SIG-M5 treated with dmso at 0.1 percent for 504 hours (cell line): ENCODE data around the gene FUCA1.
"Not testable (repeated sequence)": the region's sequence is repeated elsewhere in the genome, so short reads cannot be mapped to it uniquely, and the experiment has no call there.

Experiments used
- DNase-seq: peaks from one replicate; lab custom pipeline; 2025; ENCODE audit not compliant: unreplicated experiment; lab: John Stamatoyannopoulos, UW

FUCA1 gene

DNA sequence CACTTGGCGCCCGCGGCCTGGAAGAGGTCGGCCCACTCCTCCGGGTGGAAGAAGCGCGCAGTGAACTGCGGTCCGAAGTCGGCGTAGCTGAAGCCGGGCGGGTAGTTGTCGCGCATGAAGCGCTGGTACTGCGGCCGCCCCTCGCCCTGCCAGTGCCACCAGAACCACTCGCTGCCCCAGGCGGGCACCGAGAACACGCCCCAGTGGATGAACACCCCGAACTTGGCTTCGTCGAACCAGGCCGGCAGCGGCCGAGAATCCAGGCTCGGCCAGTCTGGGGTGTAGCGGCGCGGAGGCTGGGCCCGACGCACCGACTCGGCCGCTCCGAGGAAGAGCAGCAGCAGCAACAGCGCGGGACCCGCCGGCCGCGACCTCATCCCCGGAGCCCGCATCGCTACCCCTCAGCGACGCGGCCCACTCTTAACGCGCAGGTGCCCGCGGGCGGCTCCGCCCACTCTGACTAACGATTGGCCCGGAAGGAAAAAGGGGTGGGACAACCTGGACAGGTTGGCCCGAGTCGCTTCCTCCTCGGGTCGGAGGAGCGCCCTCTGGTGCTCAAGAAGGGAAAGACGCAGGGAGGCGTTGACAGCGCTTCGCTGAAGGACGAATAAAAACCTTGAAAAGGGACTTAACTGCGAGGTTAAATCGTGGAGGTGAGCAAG, at the start of gene FUCA1:
Gene FUCA1, minus strand, starts transcription at position 396 of the 662 bp plus-strand sequence. Its CDS starts 4 bp downstream, at position 392.
- DNase-seq, result peak; percentile 84

DNA sequence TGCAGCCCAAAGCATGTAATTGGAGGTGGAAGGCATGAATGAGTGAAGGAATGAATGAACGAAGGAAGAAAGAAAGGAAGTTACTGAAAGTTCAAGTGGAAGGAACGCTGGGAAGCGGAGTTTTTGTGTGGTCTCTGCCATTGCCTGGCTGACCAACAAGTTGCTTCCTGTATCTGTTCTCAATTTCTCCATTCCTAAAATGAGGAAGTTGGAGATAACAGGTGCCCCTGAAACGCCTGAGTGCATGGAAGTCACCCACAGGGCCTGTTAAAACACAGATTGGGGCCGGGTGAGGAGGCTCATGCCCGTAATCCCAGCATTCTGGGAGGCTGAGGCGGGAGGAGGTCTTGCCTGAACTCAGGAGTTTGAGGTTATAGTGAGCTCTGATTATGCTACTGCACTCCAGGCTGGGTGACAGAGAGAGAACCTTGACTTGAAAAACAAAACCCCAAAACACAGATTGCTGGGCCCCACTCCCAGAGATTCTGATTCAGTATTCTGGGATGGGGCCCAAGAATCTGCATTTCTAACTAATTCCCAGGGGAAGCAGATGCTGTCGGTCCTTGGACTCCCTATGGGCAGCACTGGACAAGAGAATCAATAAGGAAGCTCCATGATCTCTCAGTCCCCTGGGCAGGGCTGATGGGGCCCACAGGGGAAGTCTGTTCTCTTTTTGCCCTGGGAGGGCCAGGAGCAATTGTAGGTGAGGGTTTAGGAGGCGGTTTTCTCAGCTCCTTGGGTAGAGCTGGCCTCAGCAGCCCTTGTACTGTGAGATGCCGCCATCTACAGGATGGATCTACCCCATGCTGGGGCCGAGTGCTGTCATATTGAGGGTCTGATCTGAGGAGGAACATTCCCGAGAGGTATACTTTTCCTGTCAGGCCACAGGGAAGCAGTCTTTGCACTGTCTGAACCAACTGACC, 48.4 kb upstream of the FUCA1 start:
- peak; percentile 65 for DNase-seq

DNA sequence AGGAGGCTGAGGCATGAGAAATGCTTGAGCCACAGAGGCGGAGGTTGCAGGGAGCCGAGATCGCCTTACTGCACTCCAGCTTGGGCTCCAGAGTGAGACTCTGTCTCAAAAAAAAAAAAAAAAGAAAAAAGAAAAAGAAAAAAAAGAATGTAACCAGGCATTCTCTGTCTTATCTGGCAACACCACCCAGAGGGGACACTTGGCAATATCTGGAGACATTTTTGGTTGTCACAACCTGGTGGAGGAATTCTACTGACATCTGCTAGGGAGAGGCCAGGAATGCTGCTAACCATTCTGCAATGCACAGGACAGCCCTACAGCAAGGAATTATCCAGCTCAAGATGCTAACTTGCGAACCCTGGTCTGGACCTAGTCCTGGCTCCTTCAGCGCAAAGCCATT, 47.4 kb upstream of the FUCA1 start:
- DNase-seq, result no peak

DNA sequence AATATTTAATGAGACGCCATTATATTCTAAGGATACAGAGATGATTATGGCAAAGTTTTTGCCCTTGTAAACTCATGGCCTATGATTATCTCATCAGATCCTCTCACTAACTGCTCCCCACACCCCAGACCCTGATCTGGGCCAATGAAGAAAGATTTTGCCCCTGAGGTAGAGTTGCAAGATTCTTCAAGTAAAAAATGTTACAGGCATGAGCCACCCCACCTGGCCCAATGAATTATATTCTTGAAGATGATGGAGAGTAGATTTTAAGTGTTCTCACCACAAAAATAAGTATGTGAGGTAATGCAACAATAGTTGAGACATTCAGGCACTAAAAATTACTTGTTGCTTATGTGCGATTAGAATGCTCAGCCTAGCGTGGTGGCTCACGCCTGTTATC, 46.8 kb upstream of the FUCA1 start:
- DNase-seq, result no peak

DNA sequence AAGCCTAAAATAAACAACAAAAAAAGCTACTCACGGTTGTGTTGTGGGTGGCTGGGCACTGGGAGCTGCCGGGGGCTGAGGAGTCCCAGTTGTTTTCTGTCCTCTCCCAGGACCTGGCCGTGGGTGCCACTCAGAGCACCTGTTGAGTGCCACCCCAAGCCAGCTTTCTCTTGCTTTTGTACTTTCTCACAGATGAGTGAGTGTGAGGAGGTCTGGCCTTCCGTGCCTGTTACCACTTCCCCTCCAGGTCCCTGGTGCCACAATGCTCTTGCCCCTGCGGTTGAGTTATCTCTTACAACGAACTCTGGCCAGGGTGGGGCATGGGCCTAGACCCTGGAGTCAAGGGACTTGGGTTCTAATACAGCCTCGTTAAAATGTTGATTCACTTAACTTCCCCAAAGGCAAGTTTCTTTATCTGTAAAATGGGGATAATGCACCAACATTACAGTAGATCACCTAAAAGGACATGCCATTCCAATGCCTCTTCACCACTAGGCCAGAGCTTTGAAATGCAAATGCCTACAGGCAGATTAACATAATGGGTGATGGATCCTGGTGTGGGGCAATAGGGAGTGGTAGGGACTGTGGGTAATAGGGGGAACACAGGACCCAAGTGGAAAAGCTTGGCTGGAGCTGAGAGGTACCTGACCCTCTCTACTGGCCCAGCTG, 45.3 kb upstream of the FUCA1 start, which contains the start of gene CNR2:
Gene CNR2, minus strand, starts transcription at position 151 of the 669 bp plus-strand sequence. CDS start 37,745 bp downstream, outside the sequence.
- no peak for DNase-seq

DNA sequence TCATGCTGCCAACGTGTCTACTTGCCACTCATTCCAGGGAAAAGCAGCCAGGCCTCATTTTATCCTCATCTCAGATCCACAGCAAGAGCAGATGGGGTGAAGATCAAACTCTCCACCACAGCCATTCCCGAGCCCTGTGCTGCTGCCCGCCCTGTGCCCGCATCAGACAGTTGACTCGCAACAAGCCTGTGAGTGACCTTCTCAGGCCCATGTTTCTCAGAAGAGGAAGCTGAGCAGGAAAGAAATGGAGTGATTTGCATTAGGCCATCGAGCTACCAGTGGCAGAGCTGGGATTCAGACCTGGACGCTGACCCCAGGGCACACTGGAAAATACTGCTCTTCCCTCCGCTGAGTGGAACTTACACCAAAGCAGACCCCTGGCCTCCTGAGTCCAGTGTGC, 43.8 kb upstream of the FUCA1 start:
- no peak for DNase-seq

DNA sequence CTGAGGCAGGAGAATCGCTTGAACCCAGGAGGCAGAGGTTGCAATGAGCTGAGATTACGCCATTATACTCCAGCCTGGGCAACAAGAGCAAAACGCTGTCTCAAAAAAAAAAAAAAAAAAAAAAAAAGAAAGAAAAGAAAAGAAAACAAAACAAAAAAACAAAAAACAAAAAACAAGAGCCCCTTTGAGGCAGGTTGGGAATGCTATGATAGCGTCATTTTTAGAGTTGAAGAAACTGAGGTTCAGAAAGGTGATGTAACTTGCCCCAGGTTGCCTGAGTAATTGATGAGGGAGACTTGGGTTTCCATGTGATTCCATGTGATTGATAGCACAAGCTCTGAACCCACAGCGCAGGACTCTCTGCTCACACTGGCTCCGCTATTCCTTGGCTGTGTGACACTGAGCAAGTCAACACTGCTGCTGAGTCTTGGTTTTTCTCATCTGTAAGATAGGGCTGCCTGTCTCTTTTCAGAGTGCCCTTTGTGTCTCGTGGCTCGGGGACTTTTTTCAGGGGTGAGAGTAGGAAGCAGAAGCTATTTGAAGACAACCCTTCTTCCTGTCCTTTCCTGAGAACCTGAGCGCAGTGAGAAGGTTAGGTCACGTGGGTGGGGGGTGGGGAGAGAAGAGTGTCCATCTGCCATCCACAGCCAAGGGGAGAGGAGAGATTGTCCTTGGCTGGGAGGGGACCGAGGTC, 42.6 kb upstream of the FUCA1 start:
- no peak for DNase-seq

DNA sequence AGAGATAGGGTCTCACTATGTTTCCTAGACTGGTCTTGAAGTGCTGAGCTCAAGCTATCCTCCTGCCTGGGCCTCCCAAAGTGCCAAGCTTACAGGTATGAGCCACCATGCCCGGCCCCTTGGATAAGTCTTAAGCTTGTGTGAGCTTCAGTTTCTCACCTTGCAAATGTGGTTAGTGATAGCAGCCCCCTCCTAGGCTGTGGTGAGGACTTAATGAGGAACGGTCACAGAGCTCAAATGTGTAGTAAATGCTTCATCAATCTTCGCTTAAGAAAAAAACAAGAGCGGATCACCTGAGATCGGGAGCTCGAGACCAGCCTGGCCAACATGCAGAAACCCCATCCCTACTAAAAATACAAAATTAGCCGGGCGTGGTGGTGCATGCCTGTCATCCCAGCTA, 42.1 kb upstream of the FUCA1 start:
- DNase-seq, result no peak

DNA sequence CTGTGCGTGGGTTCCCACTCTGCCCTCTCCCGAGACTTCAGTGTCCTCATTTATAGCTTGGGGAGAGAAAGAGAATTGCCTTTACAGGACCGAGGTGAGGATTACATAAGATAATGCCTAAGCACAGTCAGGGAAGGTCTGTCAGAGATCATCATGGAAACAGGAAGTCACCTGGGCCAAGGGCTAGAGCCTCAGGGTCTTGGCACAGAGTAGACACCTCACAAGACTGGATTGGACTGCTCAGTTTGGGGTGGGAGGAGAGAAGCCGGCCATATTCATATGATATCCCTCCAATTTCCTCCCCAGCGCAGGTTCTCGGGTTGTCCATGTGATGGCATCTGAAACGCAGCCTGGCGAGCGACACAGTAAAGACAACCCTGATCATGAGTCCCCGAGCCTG, 41.3 kb upstream of the FUCA1 start:
- peak; percentile 45 for DNase-seq

DNA sequence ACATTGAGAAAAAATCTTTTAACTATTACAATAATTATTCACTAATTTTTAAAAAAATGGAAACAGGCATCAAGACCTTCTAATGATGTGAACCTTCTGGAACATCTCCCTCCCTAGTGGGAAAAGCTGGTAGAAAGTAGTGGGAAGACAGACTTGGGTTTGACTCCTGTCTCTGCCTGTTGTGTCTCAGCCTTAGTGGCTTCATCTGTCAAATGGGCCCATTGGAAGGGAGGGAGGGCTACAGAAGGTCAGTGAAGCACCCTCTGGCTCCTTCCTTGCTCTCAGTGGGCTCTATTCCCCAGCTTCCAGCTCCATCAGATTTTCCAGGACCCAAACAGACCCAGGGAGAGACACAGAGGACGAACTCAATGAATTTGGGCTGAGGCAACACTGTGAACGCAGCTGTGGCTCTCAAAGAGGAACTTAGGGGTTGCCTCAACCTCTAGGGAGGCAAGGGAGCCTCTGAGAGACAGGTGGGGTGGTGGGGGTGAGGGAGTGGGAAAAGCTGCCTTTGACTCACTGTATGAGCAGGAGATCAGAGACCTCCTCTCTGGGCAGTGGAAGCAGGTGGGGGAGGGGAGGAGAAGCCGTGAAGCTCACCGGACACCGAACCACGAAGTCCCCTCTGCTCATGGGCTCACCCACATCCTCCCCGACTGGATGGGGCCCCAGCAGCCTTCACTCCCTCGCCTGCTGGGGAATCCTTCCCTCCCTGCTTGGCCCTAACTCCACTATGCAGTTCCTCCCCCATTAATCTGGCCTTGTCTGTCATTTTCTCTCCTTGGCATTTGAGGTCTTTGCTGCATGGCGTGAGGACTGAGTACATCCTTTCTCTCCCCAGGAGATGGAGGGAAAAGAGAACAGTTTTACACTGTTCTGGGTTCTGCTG, 40.6 kb upstream of the FUCA1 start:
- DNase-seq, result peak; percentile 89

DNA sequence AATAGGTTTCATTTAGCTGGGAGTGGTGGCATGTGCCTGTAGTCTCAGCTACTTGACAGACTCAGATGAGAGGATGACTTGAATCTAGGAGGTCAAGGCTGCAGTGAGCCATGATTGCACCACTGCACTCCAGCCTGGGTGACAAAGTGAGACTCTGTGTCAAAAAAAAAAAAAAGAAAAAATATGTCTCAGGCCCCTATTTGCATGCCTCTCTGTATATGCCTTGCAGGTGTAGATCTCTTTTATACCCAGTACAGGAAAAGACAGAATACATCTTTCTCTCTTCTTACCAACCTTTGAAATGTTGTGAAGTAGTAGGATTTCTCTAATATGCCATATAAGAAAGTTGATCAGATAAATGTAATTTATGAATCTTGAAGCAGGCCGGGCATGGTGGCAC, 38.6 kb upstream of the FUCA1 start:
- no peak for DNase-seq

DNA sequence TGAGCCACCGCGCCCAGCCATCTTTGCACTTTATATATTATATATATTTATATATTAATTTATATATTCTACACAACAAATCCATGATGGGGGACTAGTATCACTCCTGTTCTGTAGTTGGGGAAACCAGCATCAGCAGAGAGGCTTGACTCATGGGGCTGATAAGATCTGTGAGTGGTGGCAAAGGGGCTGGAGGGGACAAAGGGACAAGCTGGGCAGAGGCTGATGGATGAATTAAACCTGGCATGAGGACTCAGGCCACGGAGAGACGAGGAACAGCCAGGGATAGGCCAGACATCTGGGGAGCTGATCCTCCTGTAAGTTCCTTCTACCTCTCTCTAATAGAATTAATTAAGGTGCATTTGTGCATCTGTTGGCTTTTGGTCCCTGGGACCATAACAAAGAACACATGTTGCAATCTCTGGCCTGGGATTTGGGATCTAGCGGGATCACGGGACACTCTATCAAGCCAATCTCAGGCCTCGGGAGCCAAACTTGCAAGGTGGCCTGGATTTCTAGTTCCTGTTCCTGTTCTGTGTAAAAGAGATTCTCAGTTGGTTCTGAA, 37.5 kb upstream of the FUCA1 start:
- DNase-seq, result no peak

DNA sequence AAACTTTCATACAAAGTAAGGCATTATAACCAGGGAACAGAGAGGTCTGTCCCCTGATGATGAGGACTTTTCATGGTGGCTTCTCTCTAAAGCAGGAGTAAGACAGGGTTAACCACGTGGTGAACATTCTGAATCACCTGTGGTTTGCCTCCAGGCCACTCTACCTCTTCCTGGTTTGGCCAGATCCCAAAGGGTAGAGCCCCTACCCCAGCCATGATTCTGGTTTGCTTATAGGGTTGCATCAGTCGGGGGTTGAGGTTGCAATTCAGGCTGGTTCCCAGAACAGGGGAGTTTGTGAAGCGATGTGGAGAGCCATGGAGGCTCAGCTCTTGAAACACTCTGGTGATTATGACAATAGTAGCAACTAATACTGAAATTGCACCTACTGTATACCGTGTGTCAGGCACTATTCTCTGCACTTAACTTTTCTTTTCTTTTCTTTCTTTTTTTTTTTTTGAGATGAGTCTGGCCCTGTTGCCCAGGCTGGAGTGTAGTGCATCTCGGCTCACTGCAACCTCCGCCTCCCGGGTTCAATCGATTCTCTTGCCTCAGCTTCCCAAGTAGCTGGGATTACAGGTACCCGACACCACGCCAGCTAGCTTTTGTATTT, 36.8 kb upstream of the FUCA1 start:
- no peak for DNase-seq

DNA sequence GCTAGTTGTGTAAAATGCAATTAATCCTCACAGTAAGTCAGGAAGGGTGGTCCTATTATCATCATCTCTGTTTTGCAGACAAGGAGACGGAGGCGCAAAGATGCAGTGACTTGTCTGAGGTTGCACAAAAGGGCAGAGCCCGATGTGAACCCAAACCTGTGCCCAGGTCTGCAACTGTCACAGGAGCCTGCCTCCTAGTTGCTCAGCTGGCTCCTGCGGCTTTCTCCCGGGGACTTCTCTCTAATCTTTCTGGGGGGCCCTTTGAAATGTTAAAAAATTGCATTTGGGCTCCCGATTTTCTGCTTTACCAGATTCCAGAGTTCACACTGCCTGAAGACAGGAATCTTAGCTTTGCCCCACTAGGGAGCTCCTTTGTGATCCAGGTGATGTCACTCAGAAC, 35.7 kb upstream of the FUCA1 start:
- DNase-seq, result no peak

DNA sequence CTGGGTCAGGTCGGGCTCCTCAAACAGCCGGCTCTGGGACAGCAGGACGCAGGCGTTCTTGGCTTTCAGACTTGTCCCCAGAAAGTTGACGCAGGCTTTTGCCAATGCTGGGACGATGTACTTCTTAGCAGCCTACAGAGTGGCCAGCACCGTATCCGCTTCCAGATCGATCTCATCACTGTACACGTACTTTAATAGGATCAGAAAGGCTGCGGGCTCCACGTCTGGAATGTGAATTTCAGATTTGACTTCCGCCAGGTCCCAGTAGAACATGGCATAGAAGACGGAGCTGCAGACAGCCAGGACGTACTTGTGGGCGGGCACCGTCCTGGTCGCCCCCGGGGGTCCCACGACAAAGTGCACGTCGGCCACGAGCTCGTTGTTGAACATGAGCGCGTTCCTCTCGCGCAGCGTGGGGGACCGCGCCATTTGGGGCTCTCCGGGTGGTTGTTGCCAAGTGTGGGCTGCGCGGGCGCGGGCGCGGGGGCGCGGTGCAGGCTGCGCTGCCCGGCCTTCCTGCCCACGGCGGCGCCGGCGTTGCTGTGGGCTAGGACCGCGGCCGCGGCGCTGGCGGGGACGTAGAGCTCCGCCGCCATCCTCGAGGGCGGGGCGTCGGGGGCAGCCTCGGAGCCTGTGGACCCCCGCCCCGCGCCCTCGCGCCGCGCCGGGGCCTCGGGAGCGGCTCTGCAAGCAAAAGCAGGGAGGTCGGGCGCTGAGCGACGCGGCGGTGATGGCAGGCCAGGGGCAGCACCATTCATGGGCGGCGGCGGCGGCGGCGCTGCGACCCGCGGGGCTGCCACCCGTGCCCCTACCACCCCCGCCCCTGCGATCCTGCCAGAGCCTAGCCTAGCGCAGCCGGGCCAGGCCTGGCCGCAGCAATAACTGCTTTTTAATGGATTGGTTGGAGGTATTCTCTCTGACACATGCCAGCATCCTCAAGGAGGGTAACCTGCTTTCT, 34.5 kb upstream of the FUCA1 start:
- no peak for DNase-seq

DNA sequence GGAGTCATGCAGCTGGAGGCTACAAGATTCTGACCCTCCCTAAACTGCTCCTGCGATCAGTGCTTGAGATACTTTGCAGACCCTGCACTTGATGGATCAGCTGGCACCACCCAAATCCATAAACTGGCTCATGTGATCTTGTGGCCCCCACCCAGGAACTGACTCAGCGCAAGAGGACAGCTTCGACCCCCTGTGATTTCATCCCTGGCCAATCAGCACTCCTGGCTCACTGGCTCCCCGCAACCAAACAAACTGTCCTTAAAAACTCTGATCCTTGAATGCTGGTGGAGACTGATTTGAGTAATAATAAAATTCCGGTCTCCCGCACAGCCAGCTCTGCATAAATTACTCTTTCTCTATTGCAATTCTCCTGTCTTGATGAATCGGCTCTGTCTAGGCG, 31.9 kb upstream of the FUCA1 start:
- DNase-seq, result not testable (repeated sequence)

DNA sequence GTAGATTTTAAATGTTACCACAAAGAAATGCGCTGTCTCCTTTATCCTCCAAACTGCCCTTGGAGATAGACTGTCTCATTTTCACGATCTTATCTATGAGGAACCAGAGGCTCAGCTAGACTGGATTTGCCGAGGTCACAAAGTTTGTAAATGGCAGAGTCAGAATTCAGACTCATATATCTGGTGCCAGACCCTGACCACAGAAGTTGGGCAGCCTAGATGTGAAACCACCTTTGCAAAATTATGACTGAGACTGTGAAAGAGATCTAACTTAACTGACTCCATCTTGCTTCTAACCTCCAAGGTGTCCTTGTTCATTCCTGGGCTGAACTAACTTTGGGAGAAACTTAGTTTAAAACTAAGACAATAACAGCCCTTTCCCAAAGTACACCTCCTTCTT, 31.0 kb upstream of the FUCA1 start:
- peak; percentile 47 for DNase-seq

DNA sequence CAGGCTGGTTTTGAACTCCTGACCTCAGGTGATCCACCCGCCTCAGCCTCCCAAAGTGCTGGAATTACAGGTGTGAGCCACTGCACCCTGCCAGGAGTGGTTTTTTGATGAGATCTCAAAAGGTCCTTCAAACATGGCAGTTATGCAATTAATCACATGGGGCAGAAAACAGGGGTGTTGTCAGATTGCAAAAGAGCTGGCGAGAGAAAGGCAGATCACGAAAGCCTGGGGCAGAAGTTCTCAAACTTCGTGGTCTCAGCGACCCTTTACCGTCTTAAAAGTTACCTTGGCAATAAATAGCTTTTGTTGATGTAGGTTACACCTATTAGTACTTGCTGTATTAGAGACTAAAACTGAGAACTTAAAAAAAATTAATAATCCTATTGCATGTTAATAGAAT, 29.0 kb upstream of the FUCA1 start:
- DNase-seq, result peak; percentile 77
